GM23248 (cell line): ENCODE data around the gene KLHL30. TPM values are rescaled to one million over a fixed set of nuclear protein-coding genes. Genes with fewer than 3 reads are reported as not detected.

Source experiments
- DNase-seq: peaks from one replicate; pipeline ENCODE4 v3.0.0-alpha.2; 2015
- H2AFZ ChIP-seq: fragments of 200-600 bp; sonication (generic); 2 replicates; pipeline ENCODE4 v1.6.1; 2016; ENCODE audit warnings: antibody characterized with exemption
- H3F3A ChIP-seq: fragments of 200-600 bp; sonication (generic); 2 replicates; pipeline ENCODE4 v1.6.1; 2016; ENCODE audit warnings: mild to moderate bottlenecking, antibody characterized with exemption, mixed run types; ENCODE audit not compliant: insufficient read depth
- H3K27ac ChIP-seq: fragments of 200-600 bp; sonication (generic); 2 replicates; pipeline ENCODE4 v1.5.1; 2016; ENCODE audit warnings: mild to moderate bottlenecking
- H3K27me3 ChIP-seq: fragments of 200-600 bp; sonication (generic); replicated peaks from 2 replicates; pipeline ENCODE4 v1.6.1; 2016; ENCODE audit warnings: mild to moderate bottlenecking; ENCODE audit not compliant: insufficient read depth
- H3K36me3 ChIP-seq: fragments of 200-600 bp; sonication (generic); 2 replicates; pipeline ENCODE4 v1.6.1; 2016; ENCODE audit warnings: low read depth, mild to moderate bottlenecking
- H3K4me1 ChIP-seq: fragments of 200-600 bp; sonication (generic); 2 replicates; pipeline ENCODE4 v1.6.1; 2016; ENCODE audit warnings: mild to moderate bottlenecking; ENCODE audit not compliant: insufficient read depth
- H3K4me2 ChIP-seq: fragments of 200-600 bp; sonication (generic); one replicate; pipeline ENCODE4 v1.6.1; 2016; ENCODE audit warnings: mild to moderate bottlenecking; ENCODE audit not compliant: unreplicated experiment
- H3K4me3 ChIP-seq: fragments of 200-600 bp; sonication (generic); 2 replicates; pipeline ENCODE4 v1.5.1; 2016; ENCODE audit warnings: mild to moderate bottlenecking
- H3K79me2 ChIP-seq: fragments of 200-600 bp; sonication (generic); 2 replicates; pipeline ENCODE4 v1.6.1; 2016; ENCODE audit warnings: mild to moderate bottlenecking; ENCODE audit not compliant: insufficient read depth
- H3K9ac ChIP-seq: fragments of 200-600 bp; sonication (generic); 2 replicates; pipeline ENCODE4 v1.6.1; 2016; ENCODE audit warnings: mild to moderate bottlenecking
- H3K9me2 ChIP-seq: fragments of 200-600 bp; sonication (generic); 2 replicates; pipeline ENCODE4 v1.6.1; 2016; ENCODE audit warnings: mixed run types, mild to moderate bottlenecking, moderate library complexity; ENCODE audit not compliant: insufficient read depth
- H3K9me3 ChIP-seq: fragments of 200-600 bp; sonication (generic); one replicate; pipeline ENCODE4 v1.6.1; 2017; ENCODE audit warnings: low read depth
- H4K20me1 ChIP-seq: fragments of 200-600 bp; sonication (generic); 2 replicates; pipeline ENCODE4 v1.6.0; 2016; ENCODE audit not compliant: insufficient read depth
- EZH2 ChIP-seq: fragments of 200-600 bp; sonication (generic); IDR thresholded peaks from 2 replicates; pipeline ENCODE4 v1.6.1; 2018; ENCODE audit warnings: antibody characterized with exemption, mild to moderate bottlenecking; ENCODE audit not compliant: insufficient read depth, poor library complexity, severe bottlenecking
- EZH2phosphoT487 ChIP-seq: fragments of 200-600 bp; sonication (generic); IDR thresholded peaks from 2 replicates; pipeline ENCODE4 v1.6.1; 2018; ENCODE audit warnings: antibody characterized with exemption, moderate library complexity, mild to moderate bottlenecking, low read depth; ENCODE audit not compliant: insufficient read depth
- WGBS, 2 experiments: methylation state at CpG; one replicate each; pipeline ENCODE4 v1.1.6; 2015 to 2017; ENCODE audit warnings: low lambda C conversion rate in 2 of 2, low coverage in 1 of 2; ENCODE audit errors: missing lambda C conversion rate in 2 of 2; 5-methylcytosine and 5-hydroxymethylcytosine counted together
- in situ Hi-C: fragments of 300-500 bp; cut with MboI; formaldehyde crosslinking; loops from 2 replicates; pipeline ENCODE4 v1.15.0; 2020
- polyA plus RNA-seq: library from polyadenylated mRNA; unstranded; fragments of >200 nt; fragmentation: Nextera tagmentation; extraction: Ambion mirVana; gene quantifications from 2 replicates; pipeline ENCODE4 v1.2.1, GENCODE V29; 2016
- total RNA-seq: library from RNA; depleted of rRNA; stranded (reverse); fragments of >200 nt; shearing (Covaris generic); gene quantifications from 2 replicates; pipeline ENCODE4 v1.2.3, GENCODE V29; 2014

KLHL30 gene
- total and polyA plus RNA-seq, 2 experiments from 2014 or later = 0.05 to 0.11 TPM

DNA sequence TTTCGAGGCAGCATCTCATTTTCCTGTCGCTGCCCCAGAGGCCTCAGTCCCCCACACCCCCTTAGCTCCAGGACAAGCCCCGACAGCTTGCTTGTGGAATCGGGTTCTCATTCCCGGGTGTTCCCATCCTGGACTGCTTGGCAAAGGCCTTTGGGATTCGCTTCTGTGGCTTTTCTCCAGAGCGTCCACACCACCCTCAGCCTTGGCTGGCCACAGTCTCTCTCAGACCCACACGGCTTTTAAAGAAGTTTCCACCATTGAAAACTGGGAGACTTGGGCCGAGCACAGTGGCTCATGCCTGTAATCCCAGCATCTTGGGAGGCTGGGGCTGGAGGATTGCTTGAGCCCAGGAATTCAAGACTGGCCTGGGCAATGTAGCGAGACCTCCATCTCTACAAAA is 35.6 kb upstream of the KLHL30 start:
- no peaks in the 10 kb centered on the region for H3F3A ChIP-seq
- H3K9me2 ChIP-seq = no peaks in the 10 kb centered on the region
- DNase-seq = no peak
- WGBS, 2 experiments = 89 to 93% methylated on average over 10 of the region's 10 CpGs
- H3K4me1 ChIP-seq = no peaks in the 10 kb centered on the region
- no peak overlapping the region for H3K4me3 ChIP-seq
- H3K36me3 ChIP-seq = no peaks in the 10 kb centered on the region
- in situ Hi-C loops = no loop called here
- H4K20me1 ChIP-seq = no peaks in the 10 kb centered on the region
- no peaks in the 10 kb centered on the region for H3K27me3 ChIP-seq
- no peaks in the 10 kb centered on the region for H3K79me2 ChIP-seq
- TF ChIP-seq EZH2 = no peak
- H3K4me2 ChIP-seq = no peak overlapping the region
- no peaks in the 10 kb centered on the region for H3K9me3 ChIP-seq
- H3K27ac ChIP-seq = no peak overlapping the region
- H3K9ac ChIP-seq = no peak overlapping the region
- no peak overlapping the region for H2AFZ ChIP-seq

DNA sequence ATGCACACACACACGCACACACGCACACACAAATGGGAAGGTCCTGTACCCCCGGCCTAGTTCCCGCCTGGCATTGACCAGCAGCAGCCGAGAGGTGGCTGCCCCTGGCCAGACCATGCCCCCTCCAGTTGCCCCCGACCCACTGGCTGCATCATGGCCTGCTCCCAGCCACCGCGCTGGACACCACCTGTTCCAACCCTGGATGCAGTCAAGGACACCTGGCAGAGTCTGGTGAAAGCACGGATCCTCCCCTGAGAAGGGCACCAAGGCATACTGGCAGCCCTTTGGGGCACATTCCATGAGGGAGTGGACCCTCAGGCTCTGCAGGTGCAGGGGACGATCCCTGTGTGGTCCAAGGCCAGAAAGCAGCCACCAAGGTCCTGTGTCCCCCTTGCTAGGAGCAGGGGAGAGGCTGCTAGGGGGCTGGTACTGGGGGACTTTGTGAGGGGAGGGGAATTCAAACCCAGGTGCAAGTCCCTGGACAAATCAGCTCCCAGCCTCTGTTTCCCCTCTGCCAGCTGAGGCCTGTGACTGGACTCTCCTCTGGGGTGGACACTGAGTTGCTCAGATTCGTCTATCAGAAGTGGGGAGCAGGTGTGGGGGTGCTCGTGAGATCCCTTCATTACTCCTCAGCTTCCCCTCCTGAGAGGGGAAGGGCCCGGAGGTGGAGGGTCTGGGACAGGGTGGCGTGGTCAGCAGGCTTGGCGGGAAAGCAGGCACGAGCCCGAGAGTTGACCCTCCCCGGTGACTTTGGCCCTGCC is 34.8 kb upstream of the KLHL30 start:
- no peak overlapping the region for H3K27ac ChIP-seq
- no peak overlapping the region for H2AFZ ChIP-seq
- no peaks in the 10 kb centered on the region for H3K79me2 ChIP-seq
- H3K4me1 ChIP-seq = no peaks in the 10 kb centered on the region
- in situ Hi-C loops = no loop called here
- H3F3A ChIP-seq = no peaks in the 10 kb centered on the region
- TF ChIP-seq EZH2 = no peak
- no peak for TF ChIP-seq EZH2phosphoT487
- no peaks in the 10 kb centered on the region for H3K9me3 ChIP-seq
- H3K4me3 ChIP-seq = no peak overlapping the region
- H3K36me3 ChIP-seq = no peaks in the 10 kb centered on the region
- no peaks in the 10 kb centered on the region for H3K9me2 ChIP-seq
- no peaks in the 10 kb centered on the region for H3K27me3 ChIP-seq
- H4K20me1 ChIP-seq = no peaks in the 10 kb centered on the region
- H3K9ac ChIP-seq = no peak overlapping the region
- 73 to 75% methylated on average over 18 of the region's 18 CpGs for WGBS, 2 experiments
- DNase-seq = no peak
- H3K4me2 ChIP-seq = no peak overlapping the region

DNA sequence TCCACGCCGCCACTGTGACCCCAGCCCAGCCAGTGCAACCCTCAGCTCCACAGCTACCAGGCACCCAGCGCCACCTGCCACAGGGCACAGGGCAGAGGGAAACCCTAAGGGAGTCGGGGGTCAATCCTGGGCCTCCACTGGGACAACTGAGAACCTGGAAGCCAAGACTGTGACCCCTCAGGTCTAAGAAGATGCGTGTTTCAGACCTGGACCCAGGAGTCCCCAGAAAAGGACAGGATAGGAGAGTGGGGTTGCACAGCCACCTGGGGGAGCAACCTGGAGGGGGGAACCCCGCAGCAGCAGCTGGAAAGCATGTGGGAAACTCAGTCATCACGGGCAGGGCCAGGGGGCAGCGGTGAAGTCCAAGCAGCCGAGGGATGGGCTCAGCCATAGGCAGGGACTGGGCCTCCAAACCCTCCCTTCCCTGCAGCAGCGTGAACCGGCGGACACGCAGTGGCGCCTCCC is 34.2 kb upstream of the KLHL30 start:
- Histone ChIP-seq H3K27me3 (no peaks in the 10 kb centered on the region), H3K36me3 (no peaks in the 10 kb centered on the region), H3K9me3 (no peaks in the 10 kb centered on the region), H3K9ac (no peak overlapping the region), H3K4me1 (no peaks in the 10 kb centered on the region), H3F3A (no peaks in the 10 kb centered on the region), H4K20me1 (no peaks in the 10 kb centered on the region), H2AFZ (no peak overlapping the region), H3K27ac (no peak overlapping the region), H3K79me2 (no peaks in the 10 kb centered on the region), H3K4me2 (no peak overlapping the region), H3K9me2 (no peaks in the 10 kb centered on the region), H3K4me3 (no peak overlapping the region)
- no peak for TF ChIP-seq EZH2phosphoT487
- TF ChIP-seq EZH2 = no peak
- 63 to 75% methylated on average over 14 of the region's 14 CpGs for WGBS, 2 experiments
- in situ Hi-C loops = no loop called here
- DNase-seq = no peak

DNA sequence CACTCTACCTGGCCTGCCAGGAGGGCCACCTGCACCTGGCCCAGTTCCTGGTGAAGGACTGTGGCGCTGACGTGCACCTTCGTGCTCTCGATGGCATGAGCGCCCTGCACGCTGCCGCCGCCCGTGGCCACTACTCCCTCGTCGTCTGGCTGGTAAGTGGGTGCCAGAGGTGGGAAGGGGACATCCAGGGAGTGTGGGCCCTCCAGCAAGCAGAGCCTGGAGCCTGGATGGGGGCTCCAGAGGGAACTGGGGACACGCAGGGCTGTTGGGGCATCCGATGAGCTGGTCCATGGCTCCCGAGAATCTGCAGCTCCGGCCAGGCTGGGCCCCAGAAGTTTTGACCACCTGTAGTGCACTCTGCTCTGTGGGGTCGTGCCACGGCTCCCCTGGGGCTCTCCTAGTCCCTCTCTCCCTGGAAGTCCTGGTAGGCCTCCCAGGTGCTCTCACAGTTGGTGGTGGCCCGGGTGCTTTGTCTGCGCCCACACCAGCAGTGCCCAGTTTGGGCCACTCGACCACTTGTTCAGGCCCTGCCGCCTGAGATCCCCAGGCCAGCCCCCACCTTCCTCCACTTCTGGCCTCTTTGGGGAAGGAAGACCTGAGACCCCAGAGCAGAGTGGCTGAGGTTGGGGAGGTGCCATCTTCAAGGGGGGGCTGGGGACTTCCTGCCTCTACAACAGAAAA is 33.6 kb upstream of the KLHL30 start:
- no peak for TF ChIP-seq EZH2
- no peak for TF ChIP-seq EZH2phosphoT487
- DNase-seq = no peak
- Histone ChIP-seq H3K4me2 (no peak overlapping the region), H3K4me3 (no peak overlapping the region), H3K27ac (no peak overlapping the region), H4K20me1 (no peaks in the 10 kb centered on the region), H3K36me3 (no peaks in the 10 kb centered on the region), H3F3A (no peaks in the 10 kb centered on the region), H3K9ac (no peak overlapping the region), H2AFZ (no peak overlapping the region), H3K9me3 (no peaks in the 10 kb centered on the region), H3K79me2 (no peaks in the 10 kb centered on the region), H3K4me1 (no peaks in the 10 kb centered on the region), H3K9me2 (no peaks in the 10 kb centered on the region), H3K27me3 (no peaks in the 10 kb centered on the region)
- in situ Hi-C loops = no loop called here
- WGBS, 2 experiments = 84 to 87% methylated on average over 21 of the region's 21 CpGs
